Stimulated activated CD8-positive, alpha-beta memory T cell treated with anti-CD3 and anti-CD28 coated beads, Interleukin-15, amount 100 ng/mL, for 4 hours (primary cell): ENCODE results near the gene PPP1R1C.
A peak's percentile ranks its signal among the peaks of the same experiment; 100 is the strongest.
"Not testable (repeated sequence)": the region's sequence is repeated elsewhere in the genome, so short reads cannot be mapped to it uniquely, and the experiment has no call there.

Experiments used
- DNase-seq, 2 donors: peaks; one replicate each; pipeline ENCODE4 v3.0.0-alpha.2; 2020; ENCODE audit warnings: low read depth in 2 of 2

PPP1R1C gene, protein sequence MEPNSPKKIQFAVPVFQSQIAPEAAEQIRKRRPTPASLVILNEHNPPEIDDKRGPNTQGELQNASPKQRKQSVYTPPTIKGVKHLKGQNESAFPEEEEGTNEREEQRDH

DNA sequence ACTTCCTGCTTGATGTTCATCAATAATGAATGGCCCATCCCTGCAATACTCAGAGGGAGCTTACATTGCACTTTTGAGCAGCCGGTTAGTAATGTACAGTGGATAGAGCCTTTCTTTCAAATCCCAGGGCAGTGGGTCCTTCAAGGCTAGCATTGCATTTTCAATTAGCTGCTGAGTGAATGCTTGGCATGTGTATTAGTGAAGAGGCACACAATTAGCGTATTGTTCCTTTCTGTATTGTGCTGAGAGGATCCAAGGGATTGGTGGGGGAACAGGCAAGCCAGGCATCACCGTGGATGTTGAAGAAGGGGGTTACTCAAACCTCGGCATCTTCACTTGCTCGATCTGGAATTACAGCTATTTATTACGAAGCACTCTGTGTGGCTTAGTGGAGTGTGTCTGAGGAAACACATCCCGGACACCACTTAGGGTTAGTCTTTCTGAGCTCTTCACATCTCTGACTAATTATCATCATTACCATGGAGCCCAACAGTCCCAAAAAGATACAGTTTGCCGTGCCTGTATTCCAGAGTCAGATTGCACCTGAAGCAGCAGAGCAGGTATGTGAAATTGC lies at the start of gene PPP1R1C:
Gene PPP1R1C, plus strand, starts transcription at position 222 of the 574 bp plus-strand sequence. Its CDS starts 258 bp downstream, at position 480.
- DNase-seq = no peak

DNA sequence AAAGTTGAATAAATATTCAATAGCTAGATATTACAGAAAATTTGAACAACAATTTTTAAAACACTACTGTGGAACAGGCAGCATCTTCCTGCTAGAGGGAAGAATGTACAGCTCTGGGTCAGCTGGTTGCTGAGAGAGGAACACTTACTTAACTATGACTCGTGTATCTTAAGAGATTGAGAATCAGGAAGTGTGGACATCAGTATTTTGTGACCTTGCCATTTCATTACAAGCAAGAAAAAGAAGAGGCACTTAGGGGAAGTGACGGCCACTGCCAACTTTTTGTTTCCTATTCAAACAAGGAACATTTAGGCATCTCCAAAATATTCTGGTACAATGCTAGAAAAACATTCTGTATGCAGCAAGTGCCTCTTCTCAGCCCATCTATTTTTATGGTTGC lies 48.2 kb upstream of the PPP1R1C start:
- DNase-seq = no peak

DNA sequence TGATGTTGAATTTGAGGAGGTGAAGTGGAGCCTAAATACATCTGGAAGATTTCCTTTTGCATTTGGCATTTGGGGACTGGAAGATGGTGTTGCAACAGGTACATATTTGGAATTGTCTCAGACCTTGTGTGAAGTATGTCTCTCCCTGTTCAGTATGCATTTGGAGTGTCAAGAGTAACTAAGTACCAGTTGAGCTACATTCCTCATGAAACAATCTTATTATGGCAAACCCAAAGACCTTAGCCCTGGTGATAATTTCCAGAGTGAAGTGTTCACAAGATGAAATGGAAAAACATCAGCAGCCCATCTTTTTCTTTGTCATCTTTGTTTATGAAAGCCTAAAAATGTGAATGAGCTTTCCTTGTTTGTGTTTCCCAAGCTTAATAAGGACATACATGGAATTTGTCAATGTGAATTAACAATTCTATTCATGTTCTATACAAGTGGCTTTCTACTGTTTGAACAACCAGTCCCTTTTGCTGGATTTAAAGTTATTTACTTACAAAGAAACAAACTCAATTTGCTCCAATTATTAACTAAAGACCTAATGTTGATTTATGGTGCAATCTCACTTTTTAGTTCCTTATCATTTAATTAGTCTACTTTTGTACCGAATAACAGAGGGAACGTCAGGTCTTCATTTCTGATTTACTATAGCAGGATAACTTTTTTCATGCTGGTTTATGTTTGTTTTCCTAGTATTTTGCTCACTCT lies 42.1 kb upstream of the PPP1R1C start:
- no peak for DNase-seq

DNA sequence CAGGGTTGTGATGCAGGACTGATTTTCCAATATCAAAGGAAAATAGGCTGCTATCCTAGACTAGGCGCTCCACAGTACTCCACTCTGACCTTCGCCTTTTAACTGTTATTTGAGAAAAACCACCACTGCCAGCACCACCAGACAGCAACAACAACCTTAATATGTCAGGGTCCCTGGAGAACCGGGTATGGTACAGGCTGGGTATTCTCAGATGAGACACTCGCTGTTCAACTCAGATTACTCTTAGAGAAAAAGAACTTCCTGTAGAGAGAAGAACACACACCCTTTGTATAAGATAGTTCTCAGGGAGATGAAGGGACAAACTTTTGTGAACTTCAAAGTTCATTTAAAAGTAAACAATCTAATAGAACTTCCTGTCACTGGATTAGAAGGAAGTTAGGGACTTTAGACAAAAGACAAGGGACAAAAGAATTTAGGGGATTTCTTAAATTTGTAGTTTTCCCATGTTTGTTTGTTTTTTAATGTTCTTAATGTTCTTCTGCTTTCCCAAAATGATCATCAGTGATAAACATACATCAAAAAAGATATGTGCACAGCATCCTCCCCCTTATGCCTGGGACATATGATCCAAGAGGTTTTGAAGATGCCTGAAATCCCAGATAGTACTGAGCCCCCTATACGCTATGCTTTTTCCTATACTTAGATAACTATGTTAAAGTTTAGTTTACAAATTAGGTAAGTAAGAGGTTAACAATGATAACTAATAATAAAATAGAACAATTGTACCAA lies 41.3 kb upstream of the PPP1R1C start:
- DNase-seq = no peak

DNA sequence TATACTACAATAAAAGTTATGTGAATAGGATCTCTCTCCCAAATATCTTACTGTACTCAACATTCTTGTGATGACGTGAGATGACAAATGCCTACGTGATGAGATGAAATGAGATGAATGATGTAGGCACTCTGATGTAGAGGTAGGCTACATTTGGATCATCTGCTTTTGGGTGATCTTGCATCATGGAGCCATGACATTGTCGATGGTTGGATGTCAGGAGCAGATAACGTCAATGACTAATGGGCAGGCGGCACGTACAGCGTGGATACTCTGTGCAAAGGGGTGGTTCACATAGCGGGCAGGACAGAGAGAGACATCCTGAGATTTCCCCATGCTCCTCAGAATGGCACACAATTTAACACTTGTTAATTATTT lies 40.8 kb upstream of the PPP1R1C start:
- DNase-seq = no peak

DNA sequence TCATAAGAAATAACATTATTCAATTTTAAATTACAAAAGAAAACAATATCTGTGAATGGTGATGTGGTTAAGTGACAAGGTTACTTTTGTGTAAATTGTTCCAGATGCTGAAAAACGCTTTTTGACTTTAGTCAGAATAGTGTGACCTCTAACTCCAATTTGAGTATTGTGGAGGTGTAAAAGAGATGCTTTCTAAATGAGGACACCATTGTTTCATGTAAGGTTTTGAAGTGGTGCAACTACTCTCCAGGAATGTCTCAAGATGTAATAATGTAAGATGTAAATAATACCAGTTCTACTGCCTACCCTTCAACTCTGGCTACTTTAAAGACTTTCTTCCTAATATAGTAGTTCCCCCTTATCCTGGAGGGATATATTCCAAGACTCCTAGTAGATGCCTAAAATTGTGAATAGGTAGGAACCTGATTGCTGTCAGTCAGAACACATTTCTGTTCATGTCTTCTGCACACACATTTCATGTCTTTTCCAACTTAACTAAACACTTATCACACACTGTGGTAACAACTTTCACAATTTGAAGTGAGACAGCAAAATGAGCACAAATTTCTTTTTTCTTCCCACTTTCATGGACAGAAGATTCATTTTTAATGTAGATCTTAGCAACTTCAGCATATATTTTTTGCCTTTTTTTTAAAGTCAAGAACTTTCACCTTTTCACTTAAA lies 39.1 kb upstream of the PPP1R1C start:
- DNase-seq = no peak

DNA sequence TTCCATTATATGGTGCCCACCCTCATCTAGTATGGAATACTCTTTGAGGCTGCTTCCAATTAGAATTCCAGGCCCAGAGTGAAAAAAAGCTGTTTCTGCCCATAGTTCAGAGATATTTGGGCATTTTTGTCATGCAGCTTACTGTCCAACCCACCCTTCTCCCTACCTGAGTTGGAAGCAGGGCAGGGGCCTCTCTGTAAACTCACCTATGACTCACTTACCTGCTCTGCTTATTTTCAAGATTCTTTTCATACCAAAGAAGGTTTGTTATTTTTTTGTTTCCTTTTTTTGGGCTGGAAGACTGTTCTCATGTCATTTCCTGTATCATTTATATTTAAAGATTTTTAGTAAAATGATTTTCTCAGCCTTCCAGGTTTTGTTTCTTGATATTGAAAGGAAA lies 38.4 kb upstream of the PPP1R1C start:
- no peak for DNase-seq

DNA sequence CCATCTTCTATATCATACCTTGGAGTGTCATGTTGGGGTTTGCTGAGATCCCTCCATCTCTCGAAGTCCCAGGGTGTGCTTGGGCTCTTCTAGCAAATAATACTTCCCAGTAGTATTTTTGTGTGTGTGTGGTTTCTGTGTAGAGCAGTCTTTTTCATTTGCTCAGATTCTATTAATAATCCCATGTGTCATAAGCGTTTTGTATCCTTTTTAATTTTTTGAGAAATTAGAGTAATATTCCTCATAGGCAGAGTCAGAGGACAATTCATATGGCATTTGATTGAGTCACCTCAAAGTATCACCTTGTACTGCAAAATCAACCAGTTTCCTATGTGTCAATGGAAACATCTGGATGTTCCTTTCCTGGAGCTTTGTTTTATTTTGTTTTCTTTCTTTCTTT lies 37.4 kb upstream of the PPP1R1C start:
- DNase-seq = no peak

DNA sequence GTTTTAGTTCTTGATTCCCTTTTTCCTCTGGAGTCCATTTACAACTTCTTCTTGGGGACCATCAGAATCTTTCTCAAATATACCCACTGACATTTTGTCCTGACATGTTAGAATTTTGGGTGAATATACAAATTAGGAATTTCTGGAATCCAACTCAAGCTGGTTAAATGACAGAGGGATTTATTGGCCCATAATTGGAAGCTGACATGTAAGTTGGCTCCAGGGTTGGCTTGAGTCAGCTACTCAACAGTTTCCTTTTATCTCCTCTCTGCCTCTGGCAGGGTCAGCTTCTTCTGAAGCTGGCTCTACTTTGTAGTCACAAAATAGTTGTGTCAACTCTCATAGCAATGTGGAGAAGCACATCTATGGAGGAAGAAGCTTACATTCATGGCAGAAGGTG lies 36.6 kb upstream of the PPP1R1C start:
- no peak for DNase-seq

DNA sequence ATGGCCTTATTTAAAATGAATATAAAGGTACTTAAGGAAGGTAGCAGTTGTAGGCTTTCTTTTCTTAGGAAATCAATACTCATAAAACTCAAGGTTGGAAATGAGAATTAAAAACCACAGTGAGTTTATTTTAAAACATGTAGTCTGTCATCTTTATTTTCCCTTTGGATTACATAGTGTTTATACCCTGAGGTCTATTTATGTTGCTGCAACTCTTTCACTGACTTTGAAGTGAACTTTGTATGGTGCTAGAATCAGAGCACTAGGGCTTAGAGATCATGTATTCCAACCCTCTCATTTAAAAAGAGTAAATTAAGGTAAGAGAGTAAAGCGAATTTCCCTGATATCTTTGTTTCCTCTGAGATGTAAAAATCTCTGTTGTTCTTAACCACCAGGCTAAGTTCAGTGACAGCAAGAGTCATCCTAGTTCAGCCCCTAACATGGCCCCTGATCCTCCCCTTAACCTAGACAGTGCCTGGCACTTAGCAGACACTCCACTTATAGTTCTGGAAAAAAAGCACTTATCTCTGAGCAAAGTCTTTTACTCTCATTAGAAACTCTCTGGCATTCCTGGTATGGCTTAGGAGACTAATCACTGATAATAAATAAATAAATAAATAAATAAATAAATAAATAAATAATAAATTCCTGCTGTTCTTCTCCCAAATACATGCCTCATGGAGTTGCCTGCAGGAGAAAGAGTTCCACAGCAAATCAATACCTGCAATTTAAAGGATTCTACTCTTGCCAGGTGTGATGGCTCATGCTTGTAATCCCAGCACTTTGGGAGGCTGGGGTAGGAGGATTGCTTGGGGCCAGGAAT lies 33.0 kb upstream of the PPP1R1C start:
- no peak for DNase-seq

DNA sequence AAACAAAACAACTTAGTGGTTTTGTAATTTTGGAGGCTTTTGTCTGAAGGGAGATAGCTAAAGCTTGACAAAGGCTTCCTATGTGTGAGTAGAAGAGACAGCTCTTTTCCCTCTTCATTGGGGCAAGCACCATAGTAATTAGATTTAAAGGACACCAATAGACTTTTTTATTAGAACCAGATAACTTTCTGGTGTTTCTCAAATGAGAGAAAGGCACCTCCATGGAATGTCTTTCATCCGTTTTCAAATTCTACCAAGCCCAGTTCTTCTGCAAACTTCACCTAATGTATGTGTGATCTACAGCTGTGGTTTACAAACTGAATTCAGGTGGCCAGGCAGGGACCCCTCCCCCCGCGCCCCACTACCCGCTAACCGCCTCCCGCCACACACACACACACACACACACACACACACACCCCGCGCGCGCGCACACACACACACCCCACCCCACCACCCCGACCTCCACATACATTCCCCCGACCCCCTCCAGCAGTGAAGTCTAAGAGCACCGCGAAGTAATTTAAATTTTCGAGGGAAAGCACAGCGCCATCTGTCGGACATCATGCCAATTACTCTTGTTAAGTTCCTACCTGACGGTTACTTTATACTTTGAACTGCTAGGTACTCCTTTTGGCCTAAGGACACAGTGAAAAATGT lies 31.6 kb upstream of the PPP1R1C start:
- peak in 1 of 2 donors; percentile 27 for DNase-seq

DNA sequence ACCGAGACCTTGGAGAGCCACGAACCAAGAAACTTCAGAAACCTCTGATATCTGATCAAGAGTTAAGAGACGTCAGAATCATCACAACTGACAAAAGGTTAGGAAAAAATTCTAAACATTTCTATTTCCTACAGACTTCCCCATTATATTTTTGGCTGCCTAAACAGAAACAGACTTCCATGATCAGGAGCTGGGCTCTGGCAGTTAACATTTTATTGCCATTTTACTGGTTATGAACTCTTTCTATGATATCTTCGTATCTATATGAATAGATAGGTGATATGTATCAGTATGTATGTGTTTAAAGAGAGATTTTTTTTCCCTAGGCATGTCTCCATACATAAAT lies 31.1 kb upstream of the PPP1R1C start:
- DNase-seq = no peak

DNA sequence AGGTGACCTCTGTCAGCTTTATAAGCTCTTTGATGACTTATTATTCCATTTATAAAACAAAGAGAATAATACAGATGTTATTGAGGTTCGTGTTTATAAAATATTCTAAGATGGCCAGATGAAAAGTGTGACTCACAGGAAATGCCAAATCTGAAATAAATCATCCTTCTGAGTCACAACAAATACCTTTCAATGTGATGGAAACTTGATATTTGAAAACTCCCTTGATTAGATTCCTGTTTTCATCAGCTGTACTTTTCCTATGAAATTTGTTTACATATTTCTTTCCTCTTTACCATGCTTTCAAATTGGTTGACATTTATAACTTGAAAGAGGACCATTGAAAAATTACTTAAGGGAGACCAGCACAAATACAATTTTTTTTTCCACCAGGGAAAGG lies 30.6 kb upstream of the PPP1R1C start:
- no peak for DNase-seq

DNA sequence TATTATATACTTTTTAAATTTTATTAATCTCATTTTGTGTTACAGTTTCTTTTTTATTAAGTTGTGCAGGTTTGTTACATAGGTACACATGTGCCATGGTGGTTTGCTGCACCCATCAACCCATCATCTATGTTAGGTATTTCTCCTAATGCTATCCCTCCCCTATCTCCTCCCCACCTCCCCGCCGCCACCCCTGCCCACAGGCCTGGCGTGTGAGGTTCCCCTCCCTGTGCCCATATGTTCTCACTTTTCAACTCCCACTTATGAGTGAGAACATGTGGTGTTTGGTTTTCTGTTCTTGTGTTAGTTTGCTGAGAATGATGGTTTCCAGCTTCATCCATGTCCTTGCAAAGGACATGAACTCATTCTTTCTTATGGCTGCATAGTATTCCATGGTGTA lies 29.8 kb upstream of the PPP1R1C start:
- DNase-seq = not testable (repeated sequence)

DNA sequence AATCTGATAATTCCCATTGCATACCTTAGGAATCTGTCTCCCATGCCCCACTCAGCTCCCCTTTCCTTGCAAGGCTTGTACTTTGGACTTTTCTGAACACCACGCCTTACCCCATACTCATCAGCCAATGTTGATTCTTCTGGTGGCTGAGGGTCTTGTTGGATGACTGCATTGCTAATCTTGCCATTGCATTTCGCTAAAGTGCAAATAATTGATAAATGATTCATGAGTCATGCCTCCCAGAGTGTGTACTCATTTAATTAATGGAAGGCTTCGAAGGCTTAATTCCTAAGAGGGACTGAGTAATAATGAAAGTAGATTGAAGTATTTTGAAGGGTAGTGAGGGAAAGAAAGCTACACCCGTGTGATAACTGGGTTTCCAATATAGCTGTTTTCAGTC lies 28.0 kb upstream of the PPP1R1C start:
- DNase-seq = no peak

DNA sequence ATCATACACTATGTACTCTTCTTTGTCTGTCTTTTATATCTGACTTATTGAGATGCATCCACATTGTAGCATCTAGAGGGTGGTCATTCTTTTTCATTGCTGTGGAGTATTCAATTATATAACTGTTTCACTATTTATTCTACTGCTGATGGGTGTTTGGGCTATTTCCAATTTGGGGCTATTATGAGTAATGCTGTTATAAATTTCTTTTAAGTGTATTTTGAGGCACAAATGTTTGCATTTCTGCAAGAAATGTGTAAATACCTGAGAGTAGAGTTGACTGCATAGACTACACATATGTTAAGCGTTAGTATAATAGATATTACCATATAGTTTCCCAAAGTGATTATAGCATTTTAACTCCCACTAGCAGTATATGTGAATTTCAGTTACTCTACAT lies 26.9 kb upstream of the PPP1R1C start:
- no peak for DNase-seq

DNA sequence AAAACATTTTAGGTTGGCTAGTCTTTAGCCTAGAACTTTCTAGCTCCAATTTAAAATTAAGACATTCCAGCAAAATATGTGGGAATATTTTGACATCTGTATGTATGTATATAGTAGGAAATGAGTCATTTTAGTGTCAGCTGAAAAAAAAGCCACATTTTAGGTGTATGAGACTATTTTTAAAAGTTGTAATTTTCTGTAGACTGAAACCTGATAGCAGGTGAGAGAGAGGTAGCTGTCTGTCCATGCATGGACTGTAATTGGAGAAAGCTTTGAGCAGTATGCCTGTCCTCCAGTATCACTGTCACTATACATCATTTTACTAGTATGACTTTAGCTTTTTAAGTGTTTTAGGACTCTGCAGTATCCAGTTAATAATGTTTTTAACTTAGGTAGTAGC lies 26.1 kb upstream of the PPP1R1C start:
- DNase-seq = no peak

DNA sequence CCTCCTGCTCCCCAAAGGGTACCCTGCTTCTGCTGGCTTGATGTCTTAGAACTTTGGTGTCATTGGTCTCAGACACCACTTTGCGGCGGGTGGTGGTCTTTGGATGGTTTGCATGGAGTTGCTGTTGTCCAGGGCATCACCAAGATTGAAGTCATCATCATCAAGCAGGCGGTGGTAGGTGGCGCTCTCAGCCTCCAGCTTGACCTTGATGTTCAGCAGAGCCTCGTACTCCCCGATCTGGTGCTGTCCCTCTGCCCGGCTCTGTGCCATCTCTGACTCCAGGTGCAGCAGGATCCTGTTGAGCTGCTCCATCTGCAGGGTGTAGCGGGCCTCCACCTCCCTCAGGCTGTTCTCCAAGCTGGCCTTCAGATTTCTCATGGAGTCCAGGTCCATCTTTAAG lies 24.5 kb upstream of the PPP1R1C start:
- not testable (repeated sequence) for DNase-seq

DNA sequence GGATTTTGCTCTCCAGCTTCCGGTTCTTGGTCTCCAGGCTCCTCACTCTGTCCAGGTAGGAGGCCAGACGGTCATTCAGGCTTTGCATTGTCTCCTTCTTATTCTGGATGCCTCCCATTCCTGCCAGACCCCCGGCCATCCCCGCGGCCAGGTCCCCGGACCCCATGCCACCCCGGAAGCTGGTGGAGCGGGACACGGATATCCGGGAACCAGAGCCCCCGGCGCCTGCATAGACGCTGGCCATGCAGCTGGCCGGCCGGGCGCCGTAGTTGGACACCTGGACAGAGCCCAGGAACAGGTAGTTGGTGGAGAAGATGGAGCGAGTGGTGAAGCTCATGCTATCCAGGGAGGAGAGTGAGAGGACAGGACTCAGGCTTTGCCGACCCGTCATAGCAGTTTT lies 23.5 kb upstream of the PPP1R1C start:
- no peak for DNase-seq

DNA sequence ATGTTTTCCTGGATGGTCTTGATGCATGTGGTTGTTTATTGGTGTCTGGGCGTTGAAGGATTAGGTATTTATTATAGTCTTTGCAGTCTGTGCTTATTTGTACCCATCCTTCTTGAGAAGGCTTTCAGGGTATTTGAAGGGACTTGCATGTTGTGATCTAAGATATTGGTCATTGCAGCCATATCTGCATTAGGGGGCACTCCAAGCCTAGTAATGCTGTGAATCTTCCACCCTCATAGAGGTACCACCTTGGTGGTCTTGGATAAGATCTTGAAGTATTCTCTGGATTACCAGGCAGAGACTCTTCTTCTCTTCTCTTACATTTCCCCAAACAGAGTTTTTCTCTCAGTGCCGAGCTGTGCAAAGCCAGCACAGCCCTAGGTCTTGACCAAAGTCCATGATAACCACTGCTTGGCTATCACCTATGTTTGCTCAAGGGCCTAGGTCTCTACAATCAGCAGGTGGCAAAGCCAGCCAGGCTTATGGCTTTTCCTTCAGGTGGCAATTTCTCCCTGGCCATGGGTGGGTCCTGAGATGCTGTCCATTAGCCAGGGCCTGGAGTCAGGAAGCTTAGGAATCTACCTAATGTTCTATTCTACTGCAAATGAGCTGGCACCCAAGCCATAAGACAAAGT lies 15.4 kb upstream of the PPP1R1C start:
- no peak for DNase-seq

DNA sequence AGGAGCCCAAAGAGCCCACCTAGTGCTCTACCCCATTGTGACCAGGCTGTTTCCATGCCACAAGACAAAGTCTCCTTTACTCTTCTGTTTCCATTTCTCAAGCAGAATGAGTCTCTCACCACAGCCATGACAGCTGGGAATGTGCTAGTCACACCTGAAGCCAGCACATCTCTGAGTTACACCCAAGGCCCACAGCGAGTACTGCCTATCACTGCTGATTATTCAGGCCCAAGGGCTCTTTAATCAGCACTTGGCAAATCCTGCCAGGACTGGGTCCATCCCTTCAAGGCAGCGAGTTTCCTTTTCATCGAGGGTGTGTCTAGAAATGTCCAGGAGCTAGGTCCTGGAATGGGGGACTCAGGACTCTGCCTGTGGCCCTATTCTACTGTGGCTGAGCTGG lies 14.6 kb upstream of the PPP1R1C start:
- DNase-seq = no peak
